SK-N-SH (cell line): ENCODE results near the gene UMODL1. TPM values are rescaled to one million over a fixed set of nuclear protein-coding genes. Genes with fewer than 3 reads are reported as not detected.

Experiments
- CTCF ChIA-PET: fragments of 300-600, 350-600 bp; formaldehyde crosslinking; extraction: SDS; loops from one replicate; lab custom pipeline; 2021; lab: Yijun Ruan, JAX
- POLR2A ChIA-PET: fragments of 350-600 bp; sonication (Branson Sonifier 250); formaldehyde crosslinking; extraction: SDS; loops from one replicate; lab custom pipeline; 2020; ENCODE audit warnings: antibody characterized with exemption, inconsistent platforms; lab: Yijun Ruan, JAX
- DNase-seq: peaks from one replicate; pipeline ENCODE4 v3.0.0; 2012
- H2AFZ ChIP-seq: fragments of 200-600 bp; sonication (generic); 2 replicates; pipeline ENCODE4 v1.8.1; 2016; ENCODE audit warnings: antibody characterized with exemption, mild to moderate bottlenecking, low read depth
- H3F3A ChIP-seq: fragments of 200-600 bp; sonication (generic); replicated peaks from 2 replicates; pipeline ENCODE3; 2016; ENCODE audit warnings: antibody characterized with exemption, mild to moderate bottlenecking; ENCODE audit not compliant: insufficient read depth
- H3K27ac ChIP-seq, 2 experiments: fragments of 200-500 bp in 1 of 2; fragments of 200-600 bp in 1 of 2; sonication (Bioruptor generic) in 1 of 2; sonication (generic), shearing (Covaris generic) in 1 of 2; 2 replicates each; pipeline versions ENCODE4 v1.5.1 to v1.6.1; 2014 to 2016; ENCODE audit warnings: low read depth in 2 of 2, inconsistent platforms in 1 of 2, low read length in 1 of 2, mild to moderate bottlenecking in 1 of 2, mixed read lengths in 1 of 2
- H3K27me3 ChIP-seq: fragments of 200-600 bp; sonication (generic), shearing (Covaris generic); 2 replicates; pipeline ENCODE4 v1.6.1; 2016; ENCODE audit warnings: mixed run types; ENCODE audit not compliant: insufficient read depth
- H3K36me3 ChIP-seq, 2 experiments: fragments of 200-500 bp in 1 of 2; fragments of 200-600 bp in 1 of 2; sonication (Bioruptor generic) in 1 of 2; sonication (generic) in 1 of 2; replicated peaks in 1 of 2; 2 replicates each; pipeline versions ENCODE3 to v1.5.1; 2014 to 2016; ENCODE audit warnings: low read length in 1 of 2, mild to moderate bottlenecking in 1 of 2; ENCODE audit not compliant: insufficient read depth in 2 of 2, control insufficient read depth in 1 of 2
- H3K4me1 ChIP-seq, 2 experiments: fragments of 200-500 bp in 1 of 2; fragments of 200-600 bp in 1 of 2; sonication (Bioruptor generic) in 1 of 2; sonication (generic), shearing (Covaris generic) in 1 of 2; 2 replicates each; pipeline versions ENCODE4 v1.5.1 to v1.6.1; 2014 to 2016; ENCODE audit warnings: low read depth in 1 of 2, low read length in 1 of 2, mixed run types in 1 of 2; ENCODE audit not compliant: insufficient read depth in 2 of 2, control insufficient read depth in 1 of 2
- H3K4me2 ChIP-seq: fragments of 200-600 bp; sonication (generic), shearing (Covaris generic); 2 replicates; pipeline ENCODE4 v1.6.1; 2017; ENCODE audit warnings: mixed run types
- H3K4me3 ChIP-seq, 2 experiments: fragments of 200-500 bp in 1 of 2; fragments of 200-600 bp in 1 of 2; sonication (Bioruptor generic) in 1 of 2; sonication (generic), shearing (Covaris generic) in 1 of 2; 2 replicates each; pipeline versions ENCODE4 v1.5.1 to v1.8.1; 2014 to 2016; ENCODE audit warnings: low read depth in 2 of 2, inconsistent platforms in 1 of 2, low read length in 1 of 2, mild to moderate bottlenecking in 1 of 2, mixed read lengths in 1 of 2, moderate library complexity in 1 of 2
- H3K79me2 ChIP-seq: fragments of 200-600 bp; sonication (generic); 2 replicates; pipeline ENCODE4 v1.8.1; 2017; ENCODE audit warnings: mild to moderate bottlenecking; ENCODE audit not compliant: insufficient read depth
- H3K9ac ChIP-seq: fragments of 200-600 bp; sonication (generic); 2 replicates; pipeline ENCODE4 v1.6.1; 2017; ENCODE audit warnings: mixed run types
- H3K9me2 ChIP-seq: fragments of 200-600 bp; sonication (generic); 2 replicates; pipeline ENCODE4 v1.6.1; 2017; ENCODE audit warnings: mixed run types
- H3K9me3 ChIP-seq: fragments of 200-600 bp; sonication (generic); 2 replicates; pipeline ENCODE4 v1.6.1; 2017; ENCODE audit warnings: mixed run types, mild to moderate bottlenecking, moderate library complexity
- H4K20me1 ChIP-seq: fragments of 200-600 bp; sonication (generic); 2 replicates; pipeline ENCODE4 v1.6.1; 2017; ENCODE audit warnings: mild to moderate bottlenecking, mixed run types; ENCODE audit not compliant: insufficient read depth
- CTCF ChIP-seq: fragments of 200-600 bp; sonication (generic); IDR thresholded peaks from 2 replicates; pipeline ENCODE4 v1.6.1; 2017; ENCODE audit warnings: antibody characterized with exemption, mild to moderate bottlenecking, moderate library complexity
- ELF1 ChIP-seq: IDR thresholded peaks from 2 replicates; pipeline ENCODE4 v1.4.0; 2012
- EZH2phosphoT487 ChIP-seq: fragments of 200-600 bp; sonication (generic); IDR thresholded peaks from 2 replicates; pipeline ENCODE4 v1.6.1; 2017; ENCODE audit warnings: low read depth, mixed run types, mild to moderate bottlenecking, antibody characterized with exemption, moderate library complexity, borderline replicate concordance
- FOXM1 ChIP-seq: IDR thresholded peaks from 2 replicates; pipeline ENCODE4 v1.4.0; 2012; ENCODE audit warnings: low read depth, mild to moderate bottlenecking
- GATA2 ChIP-seq: sonication (generic); formaldehyde crosslinking; IDR thresholded peaks from 2 replicates; pipeline ENCODE4 v1.5.0; 2020; ENCODE audit warnings: mild to moderate bottlenecking, missing genetic modification reagents
- JUND ChIP-seq: IDR thresholded peaks from 2 replicates; pipeline ENCODE4 v1.4.0; 2012
- MEF2A ChIP-seq: IDR thresholded peaks from 2 replicates; pipeline ENCODE4 v1.4.0; 2012; ENCODE audit warnings: low read depth, borderline replicate concordance
- RAD21 ChIP-seq: IDR thresholded peaks from 2 replicates; pipeline ENCODE4 v1.6.1; 2012; ENCODE audit warnings: mild to moderate bottlenecking, low read length
- RFX5 ChIP-seq: IDR thresholded peaks from 2 replicates; pipeline ENCODE4 v1.6.1; 2012; ENCODE audit warnings: mild to moderate bottlenecking, improper control_type of control experiment, low read length
- RXRA ChIP-seq: IDR thresholded peaks from 2 replicates; pipeline ENCODE4 v1.4.0; 2012; ENCODE audit warnings: low read depth, mild to moderate bottlenecking, borderline replicate concordance
- SMC3 ChIP-seq: IDR thresholded peaks from 2 replicates; pipeline ENCODE4 v1.6.1; 2012; ENCODE audit warnings: low read depth, low read length, improper control_type of control experiment
- TAF1 ChIP-seq: IDR thresholded peaks from 2 replicates; pipeline ENCODE4 v1.6.1; 2012; ENCODE audit warnings: low read depth, mild to moderate bottlenecking, low read length, moderate library complexity, borderline replicate concordance
- TEAD4 ChIP-seq: IDR thresholded peaks from 2 replicates; pipeline ENCODE4 v1.4.0; 2012; ENCODE audit warnings: mild to moderate bottlenecking, borderline replicate concordance; ENCODE audit not compliant: insufficient read depth
- WGBS: methylation state at CpG from one replicate; pipeline ENCODE4 v1.1.6; 2017; ENCODE audit warnings: low lambda C conversion rate; 5-methylcytosine and 5-hydroxymethylcytosine counted together
- polyA plus RNA-seq, 3 experiments: library from polyadenylated mRNA; depleted of rRNA; stranded (reverse); fragments of >200 nt; gene quantifications; 2 replicates each; pipeline ENCODE4 v1.2.3, GENCODE V29; 2012
- TF ChIP-seq, protein P1 (sequence below): IDR thresholded peaks from 2 replicates; pipeline ENCODE4 v1.4.0; 2012; ENCODE audit warnings: low read depth, borderline replicate concordance
- TF ChIP-seq, protein P2 (sequence below): IDR thresholded peaks from 2 replicates; pipeline ENCODE4 v1.6.1; 2012; ENCODE audit warnings: mild to moderate bottlenecking, low read depth, low read length, moderate library complexity

UMODL1 gene
- polyA plus RNA-seq, 1 of the 3 experiments (the other 2 are of a cell fraction): not detected

DNA sequence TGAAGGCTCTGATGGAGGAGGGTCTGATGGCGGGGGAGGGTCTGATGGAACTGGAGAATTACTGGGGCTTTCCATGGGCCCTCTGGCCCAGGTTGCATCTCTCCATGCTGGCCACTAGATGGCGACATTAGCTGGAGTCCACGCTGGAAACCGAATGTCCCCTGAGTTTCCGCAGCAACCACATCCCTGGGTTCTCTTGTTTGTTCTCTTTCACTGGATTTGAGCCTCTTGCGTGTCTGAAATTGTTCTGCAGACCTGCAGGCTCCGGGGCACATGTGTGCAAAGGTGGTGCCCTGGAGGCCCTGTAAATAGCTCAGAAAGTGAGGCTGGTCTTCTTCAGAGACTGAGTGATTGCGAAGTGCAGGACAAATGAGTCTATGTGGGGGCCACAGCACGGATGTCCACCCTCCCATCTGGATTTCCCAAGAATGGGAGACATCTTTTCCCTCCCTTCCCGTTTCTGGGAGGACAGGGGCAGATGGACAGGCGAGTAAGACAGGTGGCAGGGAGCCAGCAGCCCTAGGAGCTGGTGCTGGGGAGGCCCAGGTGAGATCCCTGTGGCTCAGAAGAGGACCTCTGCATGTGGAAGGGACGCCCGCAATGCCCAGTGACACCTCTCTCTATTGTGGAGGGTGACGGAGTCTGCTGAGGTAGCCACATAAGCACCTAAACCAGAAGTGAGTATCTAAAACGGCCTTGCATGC, 74.6 kb downstream of the UMODL1 start:
- no peaks in the 10 kb centered on the region for H3F3A ChIP-seq
- no peaks in the 10 kb centered on the region for H3K36me3 ChIP-seq
- H3K79me2 ChIP-seq: no peaks in the 10 kb centered on the region
- no peak overlapping the region for H3K9ac ChIP-seq
- no peak overlapping the region for H2AFZ ChIP-seq
- no peaks in the 10 kb centered on the region for H4K20me1 ChIP-seq
- CTCF ChIA-PET: interaction anchor here (0.7 to 4.2 kb wide), 59 partner anchors 8 to 416 kb away, joined by 3 to 52 read pairs (median 5); partner anchors contain the start of gene ABCG1
- 21% methylated on average over 14 of the region's 15 CpGs for WGBS
- no peak overlapping the region for H3K27ac ChIP-seq
- POLR2A ChIA-PET: interaction anchor here (0.6 kb wide), 1 partner anchor 328 kb away, joined by 5 read pairs; no protein-coding TSS in a partner anchor
- no peaks in the 10 kb centered on the region for H3K27me3 ChIP-seq
- no peak overlapping the region for H3K4me2 ChIP-seq
- no peaks in the 10 kb centered on the region for H3K9me3 ChIP-seq
- H3K4me3 ChIP-seq: peak overlapping the region in 1 of 2 experiments; percentile 9; a peak in 1 of 4 replicates
- TF ChIP-seq ELF1 (no peak), CTCF (peak; percentile 88), FOXM1 (no peak), RAD21 (peak; percentile 97), SMC3 (peak; percentile 87)
- TF ChIP-seq, all 33 proteins: peak for 3
- H3K4me1 ChIP-seq: peaks cover 0 to 5% of the 10 kb centered on the region in 2 experiments; a peak in 1 of 4 replicates
- H3K9me2 ChIP-seq: no peaks in the 10 kb centered on the region
- DNase-seq: peak; percentile 92

DNA sequence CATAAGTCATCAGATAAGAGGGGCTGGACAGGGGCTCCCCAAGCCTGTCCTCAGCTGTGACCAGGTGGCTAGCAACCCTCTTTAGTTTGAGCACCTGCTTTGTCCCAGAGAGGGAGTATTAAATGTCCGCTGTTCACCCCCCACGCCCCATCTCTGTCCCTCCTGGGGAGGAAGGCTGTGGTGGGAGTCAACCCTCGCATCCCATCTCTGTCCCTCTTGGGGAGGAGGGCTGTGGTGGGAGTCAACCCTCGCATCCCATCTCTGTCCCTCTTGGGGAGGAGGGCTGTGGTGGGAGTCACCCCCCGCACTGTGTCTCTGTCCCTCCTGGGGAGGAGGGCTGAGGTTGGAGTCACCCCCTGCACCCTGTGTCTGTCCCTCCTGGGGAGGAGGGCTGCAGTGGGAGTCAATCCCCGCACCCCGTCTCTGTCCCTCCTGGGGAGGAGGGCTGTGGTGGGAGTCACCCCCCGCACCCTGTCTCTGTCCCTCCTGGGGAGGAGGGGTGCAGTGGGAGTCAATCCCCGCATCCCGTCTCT, 75.2 kb downstream of the UMODL1 start:
- POLR2A ChIA-PET: interaction anchor here (0.6 kb wide), 1 partner anchor 329 kb away, joined by 5 read pairs; no protein-coding TSS in a partner anchor
- H3F3A ChIP-seq: no peaks in the 10 kb centered on the region
- no peaks in the 10 kb centered on the region for H3K36me3 ChIP-seq
- no peak overlapping the region for H3K4me2 ChIP-seq
- H3K4me3 ChIP-seq: no peak overlapping the region
- H4K20me1 ChIP-seq: no peaks in the 10 kb centered on the region
- H3K9me3 ChIP-seq: no peaks in the 10 kb centered on the region
- CTCF ChIA-PET: interaction anchor here (0.7 to 4.2 kb wide), 44 partner anchors 11 to 416 kb away, joined by 3 to 52 read pairs (median 6); partner anchors contain the start of gene ABCG1
- WGBS: 63% methylated on average over 6 of the region's 10 CpGs
- no peak overlapping the region for H3K27ac ChIP-seq
- H3K27me3 ChIP-seq: no peaks in the 10 kb centered on the region
- H2AFZ ChIP-seq: no peak overlapping the region
- DNase-seq: no peak
- H3K9me2 ChIP-seq: no peaks in the 10 kb centered on the region
- no peak overlapping the region for H3K9ac ChIP-seq
- no peaks in the 10 kb centered on the region for H3K79me2 ChIP-seq
- H3K4me1 ChIP-seq: peaks cover 0 to 11% of the 10 kb centered on the region in 2 experiments; a peak in 1 of 4 replicates
- TF ChIP-seq FOXM1: no peak
- no peak for TF ChIP-seq JUND
- TF ChIP-seq MEF2A: no peak
- TF ChIP-seq TEAD4: no peak
- no peak for TF ChIP-seq GATA2 (CRISPR knock-in tag)
- TF ChIP-seq, protein P1, sequence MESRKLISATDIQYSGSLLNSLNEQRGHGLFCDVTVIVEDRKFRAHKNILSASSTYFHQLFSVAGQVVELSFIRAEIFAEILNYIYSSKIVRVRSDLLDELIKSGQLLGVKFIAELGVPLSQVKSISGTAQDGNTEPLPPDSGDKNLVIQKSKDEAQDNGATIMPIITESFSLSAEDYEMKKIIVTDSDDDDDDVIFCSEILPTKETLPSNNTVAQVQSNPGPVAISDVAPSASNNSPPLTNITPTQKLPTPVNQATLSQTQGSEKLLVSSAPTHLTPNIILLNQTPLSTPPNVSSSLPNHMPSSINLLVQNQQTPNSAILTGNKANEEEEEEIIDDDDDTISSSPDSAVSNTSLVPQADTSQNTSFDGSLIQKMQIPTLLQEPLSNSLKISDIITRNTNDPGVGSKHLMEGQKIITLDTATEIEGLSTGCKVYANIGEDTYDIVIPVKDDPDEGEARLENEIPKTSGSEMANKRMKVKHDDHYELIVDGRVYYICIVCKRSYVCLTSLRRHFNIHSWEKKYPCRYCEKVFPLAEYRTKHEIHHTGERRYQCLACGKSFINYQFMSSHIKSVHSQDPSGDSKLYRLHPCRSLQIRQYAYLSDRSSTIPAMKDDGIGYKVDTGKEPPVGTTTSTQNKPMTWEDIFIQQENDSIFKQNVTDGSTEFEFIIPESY: no peak
- TF ChIP-seq CTCF: no peak
- TF ChIP-seq EZH2phosphoT487: no peak
- TF ChIP-seq RXRA: no peak
- TF ChIP-seq RFX5: no peak
- TF ChIP-seq TAF1: no peak
- TF ChIP-seq, protein P2, sequence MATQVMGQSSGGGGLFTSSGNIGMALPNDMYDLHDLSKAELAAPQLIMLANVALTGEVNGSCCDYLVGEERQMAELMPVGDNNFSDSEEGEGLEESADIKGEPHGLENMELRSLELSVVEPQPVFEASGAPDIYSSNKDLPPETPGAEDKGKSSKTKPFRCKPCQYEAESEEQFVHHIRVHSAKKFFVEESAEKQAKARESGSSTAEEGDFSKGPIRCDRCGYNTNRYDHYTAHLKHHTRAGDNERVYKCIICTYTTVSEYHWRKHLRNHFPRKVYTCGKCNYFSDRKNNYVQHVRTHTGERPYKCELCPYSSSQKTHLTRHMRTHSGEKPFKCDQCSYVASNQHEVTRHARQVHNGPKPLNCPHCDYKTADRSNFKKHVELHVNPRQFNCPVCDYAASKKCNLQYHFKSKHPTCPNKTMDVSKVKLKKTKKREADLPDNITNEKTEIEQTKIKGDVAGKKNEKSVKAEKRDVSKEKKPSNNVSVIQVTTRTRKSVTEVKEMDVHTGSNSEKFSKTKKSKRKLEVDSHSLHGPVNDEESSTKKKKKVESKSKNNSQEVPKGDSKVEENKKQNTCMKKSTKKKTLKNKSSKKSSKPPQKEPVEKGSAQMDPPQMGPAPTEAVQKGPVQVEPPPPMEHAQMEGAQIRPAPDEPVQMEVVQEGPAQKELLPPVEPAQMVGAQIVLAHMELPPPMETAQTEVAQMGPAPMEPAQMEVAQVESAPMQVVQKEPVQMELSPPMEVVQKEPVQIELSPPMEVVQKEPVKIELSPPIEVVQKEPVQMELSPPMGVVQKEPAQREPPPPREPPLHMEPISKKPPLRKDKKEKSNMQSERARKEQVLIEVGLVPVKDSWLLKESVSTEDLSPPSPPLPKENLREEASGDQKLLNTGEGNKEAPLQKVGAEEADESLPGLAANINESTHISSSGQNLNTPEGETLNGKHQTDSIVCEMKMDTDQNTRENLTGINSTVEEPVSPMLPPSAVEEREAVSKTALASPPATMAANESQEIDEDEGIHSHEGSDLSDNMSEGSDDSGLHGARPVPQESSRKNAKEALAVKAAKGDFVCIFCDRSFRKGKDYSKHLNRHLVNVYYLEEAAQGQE: no peak
